A549 (cell line): ENCODE results near the gene PRDM10. TPM values are rescaled to one million over a fixed set of nuclear protein-coding genes. Genes with fewer than 3 reads are reported as not detected.

ENCODE experiments used
- ATAC-seq, 2 experiments: fragments of 200-7000 bp in 1 of 2; fragments of >200 bp in 1 of 2; cut with Nextera tagmentation in 1 of 2; cut with Tn5 transposase in 1 of 2; 3 replicates each; pipeline versions ENCODE4 v1.8.0 to v1.9.1; 2018 to 2020; ENCODE audit warnings: mild to moderate bottlenecking in 1 of 2, moderate library complexity in 1 of 2
- CTCF ChIA-PET: fragments of 300-600 bp; sonication (Branson Sonifier 250); formaldehyde crosslinking; extraction: SDS; loops from one replicate; lab custom pipeline; 2021; ENCODE audit warnings: antibody characterized with exemption, inconsistent platforms; lab: Yijun Ruan, JAX
- POLR2A ChIA-PET: fragments of 350-600 bp; formaldehyde crosslinking; extraction: SDS; loops from one replicate; lab custom pipeline; 2021; ENCODE audit warnings: antibody characterized with exemption, inconsistent platforms; lab: Yijun Ruan, JAX
- DNase-seq, 2 experiments: peaks; one replicate each; pipeline versions ENCODE4 v3.0.0 to v3.0.0-alpha.2; 2011 to 2016; ENCODE audit warnings: low read depth in 1 of 2, low spot score in 1 of 2
- FAIRE-seq: peaks from 2 replicates; lab custom pipeline; 2011; peaks lifted over from hg19 to GRCh38; lab: Jason Lieb, UNC
- H3K27ac ChIP-seq, 2 experiments: fragments of >200 bp; sonication (Bioruptor Twin); formaldehyde crosslinking; 3 replicates each; pipeline ENCODE4 v1.5.1; 2016 to 2017
- H3K4me1 ChIP-seq: fragments of >200 bp; sonication (Bioruptor Twin); formaldehyde crosslinking; 3 replicates; pipeline ENCODE4 v1.6.1; 2016
- H3K4me2 ChIP-seq: fragments of >200 bp; sonication (Bioruptor Twin); formaldehyde crosslinking; 3 replicates; pipeline ENCODE4 v1.6.1; 2016
- H3K4me3 ChIP-seq: fragments of >200 bp; sonication (Bioruptor Twin); formaldehyde crosslinking; 3 replicates; pipeline ENCODE4 v1.5.1; 2016
- H3K9me3 ChIP-seq: fragments of >200 bp; sonication (Bioruptor Twin); formaldehyde crosslinking; 3 replicates; pipeline ENCODE4 v1.6.1; 2016
- CHD2 ChIP-seq: fragments of 150-350 bp; IDR thresholded peaks from 2 replicates; pipeline ENCODE4 v1.6.1; 2014; ENCODE audit warnings: low read length; ENCODE audit not compliant: partially characterized antibody
- EHF ChIP-seq: fragments of 250-450 bp; sonication (Bioruptor Pico); IDR thresholded peaks from 2 replicates; pipeline ENCODE4 v1.5.0; 2020; ENCODE audit warnings: mild to moderate bottlenecking
- EP300 ChIP-seq, 2 experiments: fragments of >200 bp; sonication (Bioruptor Twin); formaldehyde crosslinking; IDR thresholded peaks; 2 replicates in 1 of 2; 3 replicates in 1 of 2; pipeline ENCODE4 v1.6.1; 2016 to 2017
- FOSL2 ChIP-seq, 2 experiments: fragments of 450-650 bp in 1 of 2; fragments of >200 bp in 1 of 2; sonication (Bioruptor Twin) in 1 of 2; formaldehyde crosslinking; IDR thresholded peaks; 2 replicates each; pipeline versions ENCODE4 v1.5.0 to v1.6.1; 2016 to 2020; ENCODE audit warnings: mild to moderate bottlenecking in 1 of 2, moderate library complexity in 1 of 2
- FOXS1 ChIP-seq: fragments of 250-450 bp; sonication (Bioruptor Pico); IDR thresholded peaks from 2 replicates; pipeline ENCODE4 v1.5.0; 2020; ENCODE audit warnings: mild to moderate bottlenecking, moderate library complexity
- HOXB13 ChIP-seq: fragments of 250-450 bp; sonication (Bioruptor Pico); IDR thresholded peaks from 2 replicates; pipeline ENCODE4 v1.5.0; 2020; ENCODE audit warnings: low read depth, mild to moderate bottlenecking, moderate library complexity
- JUN ChIP-seq, 2 experiments: fragments of >200 bp; sonication (Bioruptor Twin); formaldehyde crosslinking; IDR thresholded peaks; 2 replicates in 1 of 2; 3 replicates in 1 of 2; pipeline ENCODE4 v1.6.1; 2016 to 2017
- JUNB ChIP-seq: fragments of >200 bp; sonication (Bioruptor Twin); formaldehyde crosslinking; IDR thresholded peaks from 2 replicates; pipeline ENCODE4 v1.6.1; 2016
- KDM1A ChIP-seq: fragments of 200-600 bp; sonication (generic); IDR thresholded peaks from 2 replicates; pipeline ENCODE4 v1.6.1; 2016; ENCODE audit warnings: low read depth, mild to moderate bottlenecking
- MAZ ChIP-seq: fragments of 150-350 bp; IDR thresholded peaks from 2 replicates; pipeline ENCODE4 v1.6.1; 2014; ENCODE audit warnings: antibody characterized with exemption, low read depth, low read length, borderline replicate concordance
- NFE2L2 ChIP-seq: fragments of 150-350 bp; conservative IDR thresholded peaks from 2 replicates; pipeline ENCODE4 v1.6.1; 2014; ENCODE audit warnings: low read length
- RARB ChIP-seq: fragments of 250-450 bp; sonication (Bioruptor Pico); IDR thresholded peaks from 2 replicates; pipeline ENCODE4 v1.8.0; 2021; ENCODE audit warnings: mild to moderate bottlenecking, moderate library complexity
- RCOR1 ChIP-seq: fragments of 150-350 bp; IDR thresholded peaks from 2 replicates; pipeline ENCODE4 v1.6.1; 2014; ENCODE audit warnings: antibody characterized with exemption, low read length, low read depth
- RNF2 ChIP-seq: fragments of 200-600 bp; sonication (generic); IDR thresholded peaks from 2 replicates; pipeline ENCODE4 v1.6.1; 2016; ENCODE audit warnings: low read depth, mild to moderate bottlenecking, antibody characterized with exemption, moderate library complexity, borderline replicate concordance
- SREBF2 ChIP-seq: fragments of 450-650 bp; IDR thresholded peaks from 2 replicates; pipeline ENCODE4 v1.6.1; 2014; ENCODE audit warnings: mild to moderate bottlenecking, moderate library complexity
- ZC3H11A ChIP-seq: fragments of 450-650 bp; IDR thresholded peaks from 2 replicates; pipeline ENCODE4 v1.6.1; 2014; ENCODE audit warnings: antibody characterized with exemption, mild to moderate bottlenecking
- WGBS: methylation state at CpG from one replicate; pipeline ENCODE4 v1.1.6; 2017; ENCODE audit errors: missing lambda C conversion rate; 5-methylcytosine and 5-hydroxymethylcytosine counted together
- polyA plus RNA-seq, 4 experiments: library from polyadenylated mRNA; depleted of rRNA in 3 of 4; stranded (reverse); fragments of >200 nt; fragmentation: RNase III in 1 of 4; extraction: RNeasy Plus Mini Kit Qiagen cat#74134 plus additional on column Dnase treatment in 1 of 4; gene quantifications; 2 replicates in 3 of 4; 3 replicates in 1 of 4; pipeline ENCODE4 v1.2.3, GENCODE V29; 2011 to 2017
- TF ChIP-seq, protein P1 (sequence below): IDR thresholded peaks from 2 replicates; pipeline ENCODE4 v1.6.1; 2012
- TF ChIP-seq, protein P2 (sequence below): fragments of >200 bp; sonication (Bioruptor Twin); formaldehyde crosslinking; IDR thresholded peaks from 3 replicates; pipeline ENCODE4 v1.6.1; 2016
- TF ChIP-seq, protein P3 (sequence below): fragments of 150-350 bp; IDR thresholded peaks from 2 replicates; pipeline ENCODE4 v1.6.1; 2014; ENCODE audit warnings: low read depth, mild to moderate bottlenecking, low read length
- TF ChIP-seq, protein P4 (sequence below): fragments of 200-600 bp; sonication (generic); IDR thresholded peaks from 2 replicates; pipeline ENCODE4 v1.6.1; 2016; ENCODE audit warnings: antibody characterized with exemption, mild to moderate bottlenecking, moderate library complexity

PRDM10 gene
- polyA plus RNA-seq, 2 of the 4 experiments (the other 2 are of a cell fraction), result 3.1 to 4.0 TPM

DNA sequence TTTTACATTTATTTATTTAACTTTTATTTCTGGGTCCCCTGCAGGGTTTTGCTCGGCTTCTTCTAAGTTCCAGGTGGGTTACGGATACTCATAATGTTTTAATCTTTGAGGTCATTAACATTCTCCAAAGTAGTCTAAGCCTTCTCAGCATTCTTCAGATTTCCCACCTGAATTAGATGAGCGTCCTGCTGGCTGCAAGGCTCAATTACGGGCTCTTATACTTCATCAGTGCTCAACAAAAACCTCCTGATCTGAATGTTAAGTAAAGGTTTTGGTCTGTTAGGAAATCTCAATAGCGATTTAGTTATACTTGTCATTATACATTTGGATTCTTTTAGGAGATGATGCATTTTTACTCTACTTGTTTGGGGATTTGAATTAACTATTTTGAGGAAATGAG, 80.0 kb downstream of the PRDM10 start:
- no peak overlapping the region for H3K27ac ChIP-seq

DNA sequence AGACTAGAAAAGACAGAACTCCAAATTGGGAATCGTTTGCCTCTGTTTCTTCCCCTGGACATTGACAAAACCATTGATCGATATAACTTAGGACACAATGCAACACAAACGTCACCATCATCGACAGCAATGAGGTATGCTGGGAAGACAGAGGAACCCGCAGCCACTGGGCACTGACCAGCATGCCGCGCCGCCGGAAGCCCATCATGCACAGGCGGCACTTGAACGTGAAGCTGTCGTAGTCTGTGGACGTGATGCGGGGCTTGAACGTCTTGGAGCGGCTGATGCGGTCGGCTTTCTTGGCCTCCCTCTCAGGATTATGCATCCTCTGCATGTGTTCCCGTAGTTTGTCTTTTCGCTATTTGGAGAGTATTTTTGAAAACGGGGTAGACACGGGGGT, 84.3 kb downstream of the PRDM10 start:
- WGBS, result 93% methylated on average over 22 of the region's 22 CpGs
- Histone ChIP-seq H3K4me2 (no peak overlapping the region), H3K27ac (no peak overlapping the region), H3K9me3 (no peaks in the 10 kb centered on the region), H3K4me1 (no peaks in the 10 kb centered on the region), H3K4me3 (no peak overlapping the region)
- FAIRE-seq (no peak), DNase-seq (no peak), ATAC-seq (no peak)
- no peak for TF ChIP-seq RCOR1
- TF ChIP-seq ZC3H11A, result no peak
- TF ChIP-seq SREBF2, result no peak
- TF ChIP-seq JUN (IDR thresholded peaks at IDR 0.05), result no peak
- TF ChIP-seq, protein P1, sequence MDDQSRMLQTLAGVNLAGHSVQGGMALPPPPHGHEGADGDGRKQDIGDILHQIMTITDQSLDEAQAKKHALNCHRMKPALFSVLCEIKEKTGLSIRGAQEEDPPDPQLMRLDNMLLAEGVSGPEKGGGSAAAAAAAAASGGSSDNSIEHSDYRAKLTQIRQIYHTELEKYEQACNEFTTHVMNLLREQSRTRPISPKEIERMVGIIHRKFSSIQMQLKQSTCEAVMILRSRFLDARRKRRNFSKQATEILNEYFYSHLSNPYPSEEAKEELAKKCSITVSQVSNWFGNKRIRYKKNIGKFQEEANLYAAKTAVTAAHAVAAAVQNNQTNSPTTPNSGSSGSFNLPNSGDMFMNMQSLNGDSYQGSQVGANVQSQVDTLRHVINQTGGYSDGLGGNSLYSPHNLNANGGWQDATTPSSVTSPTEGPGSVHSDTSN, result no peak
- no peak for TF ChIP-seq NFE2L2
- TF ChIP-seq MAZ, result no peak
- TF ChIP-seq, protein P2, sequence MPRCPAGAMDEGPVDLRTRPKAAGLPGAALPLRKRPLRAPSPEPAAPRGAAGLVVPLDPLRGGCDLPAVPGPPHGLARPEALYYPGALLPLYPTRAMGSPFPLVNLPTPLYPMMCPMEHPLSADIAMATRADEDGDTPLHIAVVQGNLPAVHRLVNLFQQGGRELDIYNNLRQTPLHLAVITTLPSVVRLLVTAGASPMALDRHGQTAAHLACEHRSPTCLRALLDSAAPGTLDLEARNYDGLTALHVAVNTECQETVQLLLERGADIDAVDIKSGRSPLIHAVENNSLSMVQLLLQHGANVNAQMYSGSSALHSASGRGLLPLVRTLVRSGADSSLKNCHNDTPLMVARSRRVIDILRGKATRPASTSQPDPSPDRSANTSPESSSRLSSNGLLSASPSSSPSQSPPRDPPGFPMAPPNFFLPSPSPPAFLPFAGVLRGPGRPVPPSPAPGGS, result no peak
- no peak for TF ChIP-seq EHF (CRISPR knock-in tag)
- TF ChIP-seq FOXS1 (CRISPR knock-in tag), result no peak
- TF ChIP-seq HOXB13, result no peak
- no peak for TF ChIP-seq EP300 (IDR thresholded peaks at IDR 0.05)
- POLR2A ChIA-PET, result no interaction called here
- CTCF ChIA-PET, result no interaction called here

More for the DNA sequence above, 80.0 kb downstream of the PRDM10 start:
- Histone ChIP-seq H3K9me3 (no peaks in the 10 kb centered on the region), H3K4me2 (no peak overlapping the region), H3K4me3 (no peak overlapping the region), H3K4me1 (no peaks in the 10 kb centered on the region)
- peak in 1 of 2 experiments; percentile 71; a peak in 3 of 6 replicates for ATAC-seq
- POLR2A ChIA-PET, result interaction anchor here (0.6 kb wide), 1 partner anchor 80 kb away, joined by 3 read pairs; the partner anchor contains the start of gene PRDM10
- peak in 1 of 2 experiments; percentile 6 for DNase-seq
- TF ChIP-seq FOSL2 (IDR thresholded peaks at IDR 0.05), result no peak
- TF ChIP-seq FOSL2 (CRISPR knock-in tag; IDR thresholded peaks at IDR 0.05), result no peak
- TF ChIP-seq MAZ, result no peak
- TF ChIP-seq CHD2, result no peak
- TF ChIP-seq RNF2, result no peak
- TF ChIP-seq, protein P3, sequence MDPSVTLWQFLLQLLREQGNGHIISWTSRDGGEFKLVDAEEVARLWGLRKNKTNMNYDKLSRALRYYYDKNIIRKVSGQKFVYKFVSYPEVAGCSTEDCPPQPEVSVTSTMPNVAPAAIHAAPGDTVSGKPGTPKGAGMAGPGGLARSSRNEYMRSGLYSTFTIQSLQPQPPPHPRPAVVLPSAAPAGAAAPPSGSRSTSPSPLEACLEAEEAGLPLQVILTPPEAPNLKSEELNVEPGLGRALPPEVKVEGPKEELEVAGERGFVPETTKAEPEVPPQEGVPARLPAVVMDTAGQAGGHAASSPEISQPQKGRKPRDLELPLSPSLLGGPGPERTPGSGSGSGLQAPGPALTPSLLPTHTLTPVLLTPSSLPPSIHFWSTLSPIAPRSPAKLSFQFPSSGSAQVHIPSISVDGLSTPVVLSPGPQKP, result no peak
- TF ChIP-seq ZC3H11A, result no peak
- TF ChIP-seq, protein P4, sequence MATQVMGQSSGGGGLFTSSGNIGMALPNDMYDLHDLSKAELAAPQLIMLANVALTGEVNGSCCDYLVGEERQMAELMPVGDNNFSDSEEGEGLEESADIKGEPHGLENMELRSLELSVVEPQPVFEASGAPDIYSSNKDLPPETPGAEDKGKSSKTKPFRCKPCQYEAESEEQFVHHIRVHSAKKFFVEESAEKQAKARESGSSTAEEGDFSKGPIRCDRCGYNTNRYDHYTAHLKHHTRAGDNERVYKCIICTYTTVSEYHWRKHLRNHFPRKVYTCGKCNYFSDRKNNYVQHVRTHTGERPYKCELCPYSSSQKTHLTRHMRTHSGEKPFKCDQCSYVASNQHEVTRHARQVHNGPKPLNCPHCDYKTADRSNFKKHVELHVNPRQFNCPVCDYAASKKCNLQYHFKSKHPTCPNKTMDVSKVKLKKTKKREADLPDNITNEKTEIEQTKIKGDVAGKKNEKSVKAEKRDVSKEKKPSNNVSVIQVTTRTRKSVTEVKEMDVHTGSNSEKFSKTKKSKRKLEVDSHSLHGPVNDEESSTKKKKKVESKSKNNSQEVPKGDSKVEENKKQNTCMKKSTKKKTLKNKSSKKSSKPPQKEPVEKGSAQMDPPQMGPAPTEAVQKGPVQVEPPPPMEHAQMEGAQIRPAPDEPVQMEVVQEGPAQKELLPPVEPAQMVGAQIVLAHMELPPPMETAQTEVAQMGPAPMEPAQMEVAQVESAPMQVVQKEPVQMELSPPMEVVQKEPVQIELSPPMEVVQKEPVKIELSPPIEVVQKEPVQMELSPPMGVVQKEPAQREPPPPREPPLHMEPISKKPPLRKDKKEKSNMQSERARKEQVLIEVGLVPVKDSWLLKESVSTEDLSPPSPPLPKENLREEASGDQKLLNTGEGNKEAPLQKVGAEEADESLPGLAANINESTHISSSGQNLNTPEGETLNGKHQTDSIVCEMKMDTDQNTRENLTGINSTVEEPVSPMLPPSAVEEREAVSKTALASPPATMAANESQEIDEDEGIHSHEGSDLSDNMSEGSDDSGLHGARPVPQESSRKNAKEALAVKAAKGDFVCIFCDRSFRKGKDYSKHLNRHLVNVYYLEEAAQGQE, result no peak
- TF ChIP-seq SREBF2, result no peak
- no peak for TF ChIP-seq HOXB13
- TF ChIP-seq RARB (CRISPR knock-in tag), result no peak
- TF ChIP-seq JUNB, result no peak
- TF ChIP-seq KDM1A, result no peak
- CTCF ChIA-PET, result interaction anchor here (0.7 to 11.7 kb wide), 20 partner anchors 8 to 510 kb away, joined by 3 to 109 read pairs (median 4); partner anchors contain the start of gene PRDM10
- FAIRE-seq, result no peak
- 77% methylated on average over 5 of the region's 5 CpGs for WGBS
